Panc1 (cell line): ENCODE measurements around the gene INAFM2. TPM values are rescaled to one million over a fixed set of nuclear protein-coding genes. Genes with fewer than 3 reads are reported as not detected.

Experiments
- ATAC-seq: fragments of 200-7000 bp; cut with Tn5 transposase; 2 replicates; pipeline ENCODE4 v1.9.1; 2020; ENCODE audit warnings: mild to moderate bottlenecking, moderate library complexity
- BruUV-seq: library from RNA; stranded (reverse); fragments of 400-500 nt; replicated peaks from 2 replicates; lab custom pipeline; 2021; lab: Mats Ljungman, UMichigan
- CTCF ChIA-PET: fragments of 300-600 bp; sonication (Branson Sonifier 250); formaldehyde crosslinking; loops from one replicate; lab custom pipeline; 2022; ENCODE audit warnings: antibody characterized with exemption; lab: Charles Lee
- POLR2A ChIA-PET: fragments of 300-600 bp; sonication (Branson Sonifier 250); formaldehyde crosslinking; loops from one replicate; lab custom pipeline; 2022; ENCODE audit warnings: antibody characterized with exemption; lab: Charles Lee
- DNase-seq: peaks from one replicate; pipeline ENCODE4 v3.0.0-alpha.2; 2010; ENCODE audit warnings: low read depth, low spot score
- H3K27ac ChIP-seq: 2 replicates; pipeline ENCODE4 v1.5.1; 2011; ENCODE audit warnings: mild to moderate bottlenecking, low read length, inconsistent platforms
- H3K27me3 ChIP-seq: fragments of 200-500 bp; sonication (Bioruptor generic); 2 replicates; pipeline ENCODE4 v1.6.0; 2014; ENCODE audit warnings: low read length, inconsistent platforms; ENCODE audit not compliant: control insufficient read depth, insufficient read depth
- H3K36me3 ChIP-seq: fragments of 200-500 bp; sonication (Bioruptor generic); 2 replicates; pipeline ENCODE4 v1.5.1; 2014; ENCODE audit warnings: inconsistent platforms, mild to moderate bottlenecking, low read length, moderate library complexity; ENCODE audit not compliant: control insufficient read depth, insufficient read depth
- H3K4me1 ChIP-seq: 2 replicates; pipeline ENCODE4 v1.5.1; 2011; ENCODE audit warnings: inconsistent platforms, mild to moderate bottlenecking, low read length, moderate library complexity; ENCODE audit not compliant: control insufficient read depth, insufficient read depth
- H3K4me3 ChIP-seq, 2 experiments: 2 replicates each; pipeline ENCODE4 v1.5.1; 2011 to 2012; ENCODE audit warnings: low read depth in 2 of 2, low read length in 2 of 2, mild to moderate bottlenecking in 2 of 2, inconsistent platforms in 1 of 2, moderate library complexity in 1 of 2
- H3K9me3 ChIP-seq: fragments of 200-500 bp; sonication (Bioruptor generic); 2 replicates; pipeline ENCODE4 v1.5.1; 2014; ENCODE audit warnings: low read depth, mild to moderate bottlenecking, inconsistent platforms, low read length, moderate library complexity; ENCODE audit not compliant: control insufficient read depth, insufficient read depth
- SIN3A ChIP-seq: IDR thresholded peaks from 2 replicates; pipeline ENCODE4 v1.6.1; 2012; ENCODE audit warnings: low read depth, mild to moderate bottlenecking, low read length, moderate library complexity, borderline replicate concordance; ENCODE audit not compliant: insufficient read depth
- TCF7L2 ChIP-seq: IDR thresholded peaks from 2 replicates; pipeline ENCODE4 v1.6.1; 2011; ENCODE audit warnings: mild to moderate bottlenecking, low read depth, low read length, inconsistent platforms
- in situ Hi-C: cut with HindIII; loops from 2 replicates; pipeline ENCODE4 v1.10.0; 2016; ENCODE audit warnings: low sequenced_read_pairs, low pct_unique_long_range_greater_than_20kb
- intact Hi-C: fragments of 100-400 bp; cut with micrococcal nuclease; formaldehyde crosslinking; loops from one replicate; pipeline ENCODE4 v1.10.0; 2022; ENCODE audit not compliant: unreplicated experiment
- total RNA-seq: library from RNA; stranded (reverse); gene quantifications from one replicate; pipeline ENCODE4 v1.2.1, GENCODE V29; 2021; ENCODE audit not compliant: unreplicated experiment
- TF ChIP-seq, protein P1 (sequence below): fragments of 450-650 bp; IDR thresholded peaks from 2 replicates; pipeline ENCODE4 v1.5.1; 2017; ENCODE audit warnings: mild to moderate bottlenecking
- TF ChIP-seq, protein P2 (sequence below), 2 experiments: IDR thresholded peaks; 2 replicates each; pipeline ENCODE4 v1.6.1; 2011 to 2012; ENCODE audit warnings: low read depth in 2 of 2, control low read depth in 1 of 2, low read length in 1 of 2, mild to moderate bottlenecking in 1 of 2, moderate library complexity in 1 of 2; ENCODE audit not compliant: insufficient read depth in 1 of 2

The INAFM2 gene
- total RNA-seq, 1 experiment from 2014 or later: 10.4 TPM

DNA sequence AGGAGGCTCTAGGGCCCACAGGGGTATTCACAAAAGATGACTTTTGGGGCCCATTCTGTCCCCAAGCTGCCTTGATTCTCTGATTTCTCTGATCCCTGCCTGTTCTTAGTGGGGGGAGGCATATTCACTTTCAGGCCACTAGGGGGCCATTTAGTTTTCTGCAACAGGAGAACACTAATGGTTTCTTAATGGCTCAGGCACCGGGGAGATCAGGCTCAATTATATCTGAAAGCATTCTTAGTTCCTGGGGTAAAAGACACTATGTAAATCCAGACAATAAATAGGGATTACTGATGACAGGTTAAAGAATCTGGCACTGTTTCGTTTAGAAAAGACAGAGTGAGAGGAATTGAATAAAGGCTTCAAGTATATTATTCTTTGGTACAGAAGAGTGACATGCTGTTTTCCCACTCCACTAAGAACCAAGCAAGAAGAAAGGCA lies 2.5 kb upstream of the INAFM2 start:
- Histone ChIP-seq H3K27ac (no peak overlapping the region), H3K4me1 (peaks cover 15% of the 10 kb centered on the region), H3K27me3 (no peaks in the 10 kb centered on the region), H3K4me3 (no peak overlapping the region), H3K36me3 (no peaks in the 10 kb centered on the region), H3K9me3 (no peaks in the 10 kb centered on the region)
- TF ChIP-seq, protein P1, sequence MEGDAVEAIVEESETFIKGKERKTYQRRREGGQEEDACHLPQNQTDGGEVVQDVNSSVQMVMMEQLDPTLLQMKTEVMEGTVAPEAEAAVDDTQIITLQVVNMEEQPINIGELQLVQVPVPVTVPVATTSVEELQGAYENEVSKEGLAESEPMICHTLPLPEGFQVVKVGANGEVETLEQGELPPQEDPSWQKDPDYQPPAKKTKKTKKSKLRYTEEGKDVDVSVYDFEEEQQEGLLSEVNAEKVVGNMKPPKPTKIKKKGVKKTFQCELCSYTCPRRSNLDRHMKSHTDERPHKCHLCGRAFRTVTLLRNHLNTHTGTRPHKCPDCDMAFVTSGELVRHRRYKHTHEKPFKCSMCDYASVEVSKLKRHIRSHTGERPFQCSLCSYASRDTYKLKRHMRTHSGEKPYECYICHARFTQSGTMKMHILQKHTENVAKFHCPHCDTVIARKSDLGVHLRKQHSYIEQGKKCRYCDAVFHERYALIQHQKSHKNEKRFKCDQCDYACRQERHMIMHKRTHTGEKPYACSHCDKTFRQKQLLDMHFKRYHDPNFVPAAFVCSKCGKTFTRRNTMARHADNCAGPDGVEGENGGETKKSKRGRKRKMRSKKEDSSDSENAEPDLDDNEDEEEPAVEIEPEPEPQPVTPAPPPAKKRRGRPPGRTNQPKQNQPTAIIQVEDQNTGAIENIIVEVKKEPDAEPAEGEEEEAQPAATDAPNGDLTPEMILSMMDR: peak; percentile 94
- TF ChIP-seq, protein P2, sequence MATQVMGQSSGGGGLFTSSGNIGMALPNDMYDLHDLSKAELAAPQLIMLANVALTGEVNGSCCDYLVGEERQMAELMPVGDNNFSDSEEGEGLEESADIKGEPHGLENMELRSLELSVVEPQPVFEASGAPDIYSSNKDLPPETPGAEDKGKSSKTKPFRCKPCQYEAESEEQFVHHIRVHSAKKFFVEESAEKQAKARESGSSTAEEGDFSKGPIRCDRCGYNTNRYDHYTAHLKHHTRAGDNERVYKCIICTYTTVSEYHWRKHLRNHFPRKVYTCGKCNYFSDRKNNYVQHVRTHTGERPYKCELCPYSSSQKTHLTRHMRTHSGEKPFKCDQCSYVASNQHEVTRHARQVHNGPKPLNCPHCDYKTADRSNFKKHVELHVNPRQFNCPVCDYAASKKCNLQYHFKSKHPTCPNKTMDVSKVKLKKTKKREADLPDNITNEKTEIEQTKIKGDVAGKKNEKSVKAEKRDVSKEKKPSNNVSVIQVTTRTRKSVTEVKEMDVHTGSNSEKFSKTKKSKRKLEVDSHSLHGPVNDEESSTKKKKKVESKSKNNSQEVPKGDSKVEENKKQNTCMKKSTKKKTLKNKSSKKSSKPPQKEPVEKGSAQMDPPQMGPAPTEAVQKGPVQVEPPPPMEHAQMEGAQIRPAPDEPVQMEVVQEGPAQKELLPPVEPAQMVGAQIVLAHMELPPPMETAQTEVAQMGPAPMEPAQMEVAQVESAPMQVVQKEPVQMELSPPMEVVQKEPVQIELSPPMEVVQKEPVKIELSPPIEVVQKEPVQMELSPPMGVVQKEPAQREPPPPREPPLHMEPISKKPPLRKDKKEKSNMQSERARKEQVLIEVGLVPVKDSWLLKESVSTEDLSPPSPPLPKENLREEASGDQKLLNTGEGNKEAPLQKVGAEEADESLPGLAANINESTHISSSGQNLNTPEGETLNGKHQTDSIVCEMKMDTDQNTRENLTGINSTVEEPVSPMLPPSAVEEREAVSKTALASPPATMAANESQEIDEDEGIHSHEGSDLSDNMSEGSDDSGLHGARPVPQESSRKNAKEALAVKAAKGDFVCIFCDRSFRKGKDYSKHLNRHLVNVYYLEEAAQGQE (IDR thresholded peaks at IDR 0.05; ENCODE audit: insufficient read depth in 1 of 2, low read depth in 2 of 2, low read length in 1 of 2): no peak
- in situ Hi-C loops: no loop called here
- no peak for DNase-seq
- ATAC-seq: peak; percentile 33; the same call in 1 of the 2 replicates
- BruUV-seq: no TSS peak
- POLR2A ChIA-PET: interaction anchor here (0.6 kb wide), 1 partner anchor 110 kb away, joined by 7 read pairs; no protein-coding TSS in a partner anchor
- intact Hi-C loops: loop anchor here (5.0 kb wide), 1 partner anchor 101 kb away; no protein-coding TSS in a partner anchor
- CTCF ChIA-PET: interaction anchor here (0.7 to 3.2 kb wide), 2 partner anchors 18 to 162 kb away, joined by 3 to 30 read pairs; partner anchors contain the start of gene CCDC9B

GRCh38 chr15:40322531-40323238 lies 807 bp upstream of the INAFM2 start:
- H3K4me1 ChIP-seq: peaks cover 22% of the 10 kb centered on the region
- TF ChIP-seq, protein P2 (IDR thresholded peaks at IDR 0.05; ENCODE audit: insufficient read depth in 1 of 2, low read depth in 2 of 2, low read length in 1 of 2): no peak
- TF ChIP-seq SIN3A (no peak), TCF7L2 (no peak)
- TF ChIP-seq, protein P1: no peak
- ChIA-PET POLR2A (interaction anchor here (0.9 kb wide), 1 partner anchor 16 kb away, joined by 4 read pairs; no protein-coding TSS in a partner anchor), CTCF (interaction anchor here (0.6 to 3.2 kb wide), 8 partner anchors 10 to 1430 kb away, joined by 3 to 30 read pairs (median 4); partner anchors contain the start of gene CCDC9B)
- intact Hi-C loops: loop anchor here (5.0 kb wide), 1 partner anchor 100 kb away; no protein-coding TSS in a partner anchor
- H3K27me3 ChIP-seq: no peaks in the 10 kb centered on the region
- BruUV-seq: no TSS peak
- H3K27ac ChIP-seq: no peak overlapping the region
- H3K9me3 ChIP-seq: no peaks in the 10 kb centered on the region
- H3K36me3 ChIP-seq: no peaks in the 10 kb centered on the region
- in situ Hi-C loops: no loop called here
- ATAC-seq (peak; percentile 1; the same call in 1 of the 2 replicates), DNase-seq (no peak)
- H3K4me3 ChIP-seq: peak overlapping the region; percentile 55 to 63
